HG03064 (cell line): ENCODE results near the gene ZNG1F.
"Not testable (repeated sequence)": the region's sequence is repeated elsewhere in the genome, so short reads cannot be mapped to it uniquely, and the experiment has no call there.

Experiments used
- ATAC-seq: cut with Tn5 transposase; IDR thresholded peaks from one replicate; pipeline ENCODE4 v1.9.1; 2021; ENCODE audit warnings: low read depth; ENCODE audit not compliant: unreplicated experiment

Gene ZNG1F

GRCh38 chr9:41189217-41189616, at the start of gene ZNG1F:
TSS of gene ZNG1F (minus strand) at chr9:41189317. CDS start at chr9:41189258, 59 bp downstream.
- not testable (repeated sequence) for ATAC-seq

- ATAC-seq = not testable (repeated sequence)
Measured at GRCh38 chr9:41237110-41237749, 48.1 kb upstream of the ZNG1F start.

- not testable (repeated sequence) for ATAC-seq
Measured at GRCh38 chr9:41236486-41237109, 47.5 kb upstream of the ZNG1F start.

GRCh38 chr9:41234811-41235805, 46.0 kb upstream of the ZNG1F start:
- ATAC-seq = peak; percentile 100

- not testable (repeated sequence) for ATAC-seq
Measured at GRCh38 chr9:41234221-41234620, 45.1 kb upstream of the ZNG1F start.

GRCh38 chr9:41232326-41232725, 43.2 kb upstream of the ZNG1F start:
- ATAC-seq = not testable (repeated sequence)

- ATAC-seq = not testable (repeated sequence)
Measured at GRCh38 chr9:41230418-41230817, 41.3 kb upstream of the ZNG1F start.

- ATAC-seq = no peak
Measured at GRCh38 chr9:41229408-41230401, 40.6 kb upstream of the ZNG1F start.

GRCh38 chr9:41219831-41220230, 30.7 kb upstream of the ZNG1F start:
- not testable (repeated sequence) for ATAC-seq

GRCh38 chr9:41188439-41188838, 678 bp downstream of the ZNG1F start:
- ATAC-seq = not testable (repeated sequence)

- not testable (repeated sequence) for ATAC-seq
Measured at GRCh38 chr9:41174994-41175393, 14.1 kb downstream of the ZNG1F start.

- not testable (repeated sequence) for ATAC-seq
Measured at GRCh38 chr9:41150116-41150515, 39.0 kb downstream of the ZNG1F start.

- not testable (repeated sequence) for ATAC-seq
Measured at GRCh38 chr9:41141878-41142277, 47.2 kb downstream of the ZNG1F start.

- not testable (repeated sequence) for ATAC-seq
Measured at GRCh38 chr9:41128581-41128980, 60.5 kb downstream of the ZNG1F start, which contains the start of gene FOXD4L6. TSS of gene FOXD4L6 (minus strand) at chr9:41128681. CDS start at chr9:41128383, 298 bp downstream.

- not testable (repeated sequence) for ATAC-seq
Measured at GRCh38 chr9:41126746-41127446, 62.2 kb downstream of the ZNG1F start.

- ATAC-seq = not testable (repeated sequence)
Measured at GRCh38 chr9:41125936-41126335, 63.2 kb downstream of the ZNG1F start.

- not testable (repeated sequence) for ATAC-seq
Measured at GRCh38 chr9:41125109-41125658, 63.9 kb downstream of the ZNG1F start.

GRCh38 chr9:41124250-41125108, 64.6 kb downstream of the ZNG1F start:
- ATAC-seq = not testable (repeated sequence)
